H9 (cell line): ENCODE results near the gene FCMR. TPM values are rescaled to one million over a fixed set of nuclear protein-coding genes. Genes with fewer than 3 reads are reported as not detected.

Experiments
- DNase-seq: peaks from one replicate; pipeline ENCODE4 v3.0.0-alpha.2; 2017
- H2AFZ ChIP-seq: one replicate; pipeline ENCODE4 v1.6.1; 2013; ENCODE audit warnings: mild to moderate bottlenecking, low read length, control low read depth, moderate library complexity
- H2AK5ac ChIP-seq: 2 replicates; pipeline ENCODE4 v1.6.1; 2013; ENCODE audit warnings: low read length, control low read depth, mixed read lengths; ENCODE audit not compliant: insufficient read length
- H2BK120ac ChIP-seq: one replicate; pipeline ENCODE4 v1.6.1; 2013; ENCODE audit warnings: low read depth, mild to moderate bottlenecking, low read length, control low read depth, inconsistent platforms; ENCODE audit not compliant: poor library complexity, severe bottlenecking
- H2BK12ac ChIP-seq: 2 replicates; pipeline ENCODE4 v1.6.1; 2013; ENCODE audit warnings: low read length, control low read depth, mixed read lengths, low read depth; ENCODE audit not compliant: insufficient read length
- H2BK15ac ChIP-seq: 2 replicates; pipeline ENCODE4 v1.6.1; 2013; ENCODE audit warnings: low read depth, low read length, control low read depth
- H2BK20ac ChIP-seq: one replicate; pipeline ENCODE4 v1.6.1; 2013; ENCODE audit warnings: low read depth, mild to moderate bottlenecking, low read length, control low read depth, inconsistent platforms; ENCODE audit not compliant: poor library complexity, severe bottlenecking
- H2BK5ac ChIP-seq: 2 replicates; pipeline ENCODE4 v1.6.1; 2013; ENCODE audit warnings: low read length, control low read depth, mixed read lengths; ENCODE audit not compliant: insufficient read length
- H3K14ac ChIP-seq: 2 replicates; pipeline ENCODE4 v1.6.1; 2013; ENCODE audit warnings: low read length, control low read depth; ENCODE audit not compliant: insufficient read depth
- H3K18ac ChIP-seq: 2 replicates; pipeline ENCODE4 v1.6.1; 2013; ENCODE audit warnings: low read depth, mild to moderate bottlenecking, mixed read lengths, low read length, control low read depth; ENCODE audit not compliant: insufficient read length
- H3K23ac ChIP-seq: 2 replicates; pipeline ENCODE4 v1.6.1; 2013; ENCODE audit warnings: low read length, control low read depth, mixed read lengths, low read depth; ENCODE audit not compliant: insufficient read length
- H3K23me2 ChIP-seq: 2 replicates; pipeline ENCODE4 v1.6.1; 2013; ENCODE audit warnings: low read depth, mild to moderate bottlenecking, mixed read lengths, low read length, control low read depth; ENCODE audit not compliant: insufficient read length, poor library complexity, severe bottlenecking
- H3K27ac ChIP-seq: 2 replicates; pipeline ENCODE4 v1.5.1; 2013; ENCODE audit warnings: low read length, control low read depth, mixed read lengths, low read depth; ENCODE audit not compliant: insufficient read length
- H3K27me3 ChIP-seq: 2 replicates; pipeline ENCODE4 v1.6.1; 2013; ENCODE audit warnings: low read length, control low read depth, inconsistent platforms; ENCODE audit not compliant: insufficient read depth
- H3K4ac ChIP-seq: 2 replicates; pipeline ENCODE4 v1.6.1; 2013; ENCODE audit warnings: low read depth, mild to moderate bottlenecking, control low read depth, inconsistent platforms, low read length, moderate library complexity
- H3K4me1 ChIP-seq: 2 replicates; pipeline ENCODE4 v1.6.1; 2013; ENCODE audit warnings: low read length, control low read depth, inconsistent platforms; ENCODE audit not compliant: insufficient read depth
- H3K4me2 ChIP-seq: 2 replicates; pipeline ENCODE4 v1.6.1; 2013; ENCODE audit warnings: low read length, control low read depth, mixed read lengths; ENCODE audit not compliant: insufficient read length, insufficient read depth
- H3K56ac ChIP-seq: 2 replicates; pipeline ENCODE4 v1.6.1; 2013; ENCODE audit warnings: low read depth, mild to moderate bottlenecking, mixed read lengths, low read length, control low read depth; ENCODE audit not compliant: insufficient read length
- H3K79me1 ChIP-seq: 2 replicates; pipeline ENCODE4 v1.6.1; 2013; ENCODE audit warnings: low read depth, mild to moderate bottlenecking, moderate library complexity, low read length, control low read depth, inconsistent platforms; ENCODE audit not compliant: insufficient read depth, poor library complexity, severe bottlenecking
- H3K79me2 ChIP-seq: 2 replicates; pipeline ENCODE4 v1.6.1; 2013; ENCODE audit warnings: low read length, control low read depth, inconsistent platforms; ENCODE audit not compliant: insufficient read depth
- H3K9ac ChIP-seq: 2 replicates; pipeline ENCODE4 v1.6.1; 2013; ENCODE audit warnings: low read length, control low read depth, mixed read lengths; ENCODE audit not compliant: insufficient read length; ENCODE audit errors: extremely low read depth
- H3K9me3 ChIP-seq: one replicate; pipeline ENCODE4 v1.6.1; 2013; ENCODE audit warnings: low read depth, low read length, inconsistent platforms; ENCODE audit not compliant: control insufficient read depth
- H3T11ph ChIP-seq: one replicate; pipeline ENCODE4 v1.6.1; 2013; ENCODE audit warnings: mild to moderate bottlenecking, low read length, control low read depth, inconsistent platforms
- H4K20me1 ChIP-seq: one replicate; pipeline ENCODE4 v1.6.1; 2013; ENCODE audit not compliant: control insufficient read depth, insufficient read length, insufficient read depth
- H4K5ac ChIP-seq: 2 replicates; pipeline ENCODE4 v1.6.1; 2013; ENCODE audit warnings: low read depth, mild to moderate bottlenecking, mixed read lengths, low read length, control low read depth; ENCODE audit not compliant: insufficient read length
- H4K8ac ChIP-seq: replicated peaks from 2 replicates; pipeline ENCODE4 v1.6.1; 2013; ENCODE audit warnings: low read length, control low read depth, mixed read lengths, low read depth; ENCODE audit not compliant: insufficient read length
- H4K91ac ChIP-seq: 2 replicates; pipeline ENCODE4 v1.6.1; 2013; ENCODE audit warnings: low read depth, mild to moderate bottlenecking, moderate library complexity, mixed read lengths, low read length, control low read depth; ENCODE audit not compliant: insufficient read length
- H3K27ac Mint-ChIP-seq, 3 experiments: 2 replicates in 2 of 3; 3 replicates in 1 of 3; pipeline ENCODE4 v1.8.0; 2020 to 2021; ENCODE audit warnings: mixed read lengths in 3 of 3, mild to moderate bottlenecking in 1 of 3, moderate library complexity in 1 of 3
- H3K27me3 Mint-ChIP-seq: 2 replicates; pipeline ENCODE4 v1.8.0; 2021; ENCODE audit warnings: low read depth, mild to moderate bottlenecking, moderate library complexity, mixed read lengths
- H3K36me3 Mint-ChIP-seq, 3 experiments: 2 replicates in 2 of 3; 3 replicates in 1 of 3; pipeline ENCODE4 v1.8.0; 2020 to 2021; ENCODE audit warnings: low read depth in 3 of 3, mixed read lengths in 3 of 3; ENCODE audit not compliant: insufficient read depth in 1 of 3
- H3K4me1 Mint-ChIP-seq, 2 experiments: 2 replicates each; pipeline ENCODE4 v1.8.0; 2020; ENCODE audit warnings: mixed read lengths in 2 of 2
- H3K4me3 Mint-ChIP-seq, 2 experiments: 2 replicates in 1 of 2; 3 replicates in 1 of 2; pipeline ENCODE4 v1.8.0; 2020 to 2021; ENCODE audit warnings: mild to moderate bottlenecking in 2 of 2, mixed read lengths in 2 of 2, moderate library complexity in 1 of 2
- H3K9me3 Mint-ChIP-seq, 2 experiments: 2 replicates in 1 of 2; 3 replicates in 1 of 2; pipeline ENCODE4 v1.8.0; 2020; ENCODE audit warnings: mild to moderate bottlenecking in 2 of 2, mixed read lengths in 2 of 2, moderate library complexity in 1 of 2
- WGBS: extraction: QIAGEN DNeasy Blood & Tissue Kit; methylation state at CpG from one replicate; pipeline ENCODE4 v1.1.7; 2013; ENCODE audit warnings: missing lambda C conversion rate, low lambda C conversion rate, mixed read lengths; ENCODE audit not compliant: insufficient read length; ENCODE audit errors: extremely low coverage; 5-methylcytosine and 5-hydroxymethylcytosine counted together
- total RNA-seq: library from RNA; stranded (reverse); gene quantifications from 2 replicates; pipeline ENCODE4 v1.2.1, GENCODE V29; 2021
- TF ChIP-seq, protein P1 (sequence below): fragments of 200-600 bp; sonication (generic); conservative IDR thresholded peaks from 3 replicates; pipeline ENCODE4 v1.8.0; 2021; ENCODE audit warnings: antibody characterized with exemption, mild to moderate bottlenecking

FCMR gene
- total RNA-seq, 1 experiment from 2014 or later = not detected

DNA sequence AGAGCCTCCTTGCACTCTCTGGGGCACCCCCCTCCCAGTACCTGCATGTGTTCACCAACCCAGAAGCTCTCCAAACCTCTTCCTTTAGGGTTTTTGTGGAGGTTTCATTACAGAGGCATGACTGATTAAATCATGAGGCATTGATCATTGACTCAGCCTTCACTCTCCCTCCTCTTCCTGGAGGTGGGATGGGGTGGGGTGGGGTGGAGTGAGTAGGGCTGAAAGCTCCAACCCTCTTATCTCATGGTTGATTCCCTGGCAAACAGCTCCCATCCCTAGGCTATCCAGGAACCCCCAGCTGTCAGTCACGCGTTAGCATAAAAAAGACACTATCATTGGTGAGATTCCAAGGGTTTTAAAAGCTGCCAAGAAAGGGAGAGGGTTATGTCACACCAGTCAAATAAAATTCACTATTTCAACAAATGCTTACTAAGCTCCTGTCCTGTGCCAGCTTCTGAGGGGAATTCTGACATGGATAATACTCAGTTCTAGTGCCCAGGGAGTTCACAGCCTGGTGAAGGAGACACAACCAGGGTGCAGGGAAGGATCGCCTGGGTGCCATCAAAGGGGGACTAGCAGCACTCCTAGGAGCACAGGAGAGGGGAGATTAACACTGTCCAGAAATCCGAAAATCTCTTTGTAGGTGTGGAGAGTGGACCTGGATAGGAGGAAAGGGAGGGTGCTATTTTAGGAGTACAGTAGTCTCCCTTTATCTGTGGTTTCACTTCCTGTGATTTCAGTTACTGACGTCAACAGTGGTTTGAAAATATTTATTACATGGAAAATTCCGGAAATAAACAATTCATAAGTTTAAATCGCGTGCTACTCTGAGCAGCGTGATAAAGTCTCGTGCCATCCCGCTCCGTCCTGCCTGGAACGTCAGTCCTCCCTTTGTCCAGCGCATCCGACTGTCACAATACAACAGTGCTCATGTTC is 31.3 kb downstream of the FCMR start:
- Histone ChIP-seq H3K4me1 (peaks cover 6% of the 10 kb centered on the region), H4K20me1 (no peaks in the 10 kb centered on the region), H3K23me2 (no peaks in the 10 kb centered on the region), H2BK120ac (no peak overlapping the region), H3K56ac (no peak overlapping the region), H3K9ac (no peak overlapping the region), H2BK5ac (no peak overlapping the region), H3K79me1 (no peaks in the 10 kb centered on the region), H3K27ac (no peak overlapping the region), H4K5ac (no peak overlapping the region), H2BK20ac (no peak overlapping the region), H2BK15ac (no peak overlapping the region), H4K8ac (no peak overlapping the region), H4K91ac (no peak overlapping the region), H2BK12ac (no peak overlapping the region), H3K27me3 (no peaks in the 10 kb centered on the region), H3K4ac (no peak overlapping the region), H3K23ac (no peak overlapping the region), H2AFZ (no peak overlapping the region), H3K9me3 (no peaks in the 10 kb centered on the region), H3K18ac (no peak overlapping the region), H3K14ac (no peak overlapping the region), H3T11ph (no peak overlapping the region), H3K4me2 (no peak overlapping the region), H3K79me2 (no peaks in the 10 kb centered on the region), H2AK5ac (no peak overlapping the region)
- no peak overlapping the region for H3K4me3 Mint-ChIP-seq
- DNase-seq = no peak
- peaks cover 19 to 23% of the 10 kb centered on the region in 2 experiments for H3K4me1 Mint-ChIP-seq
- H3K27me3 Mint-ChIP-seq = peaks cover 3% of the 10 kb centered on the region
- WGBS = no CpG with 5 or more reads among the region's 15 CpGs
- H3K36me3 Mint-ChIP-seq = no peaks in the 10 kb centered on the region
- no peak overlapping the region for H3K27ac Mint-ChIP-seq
- no peaks in the 10 kb centered on the region for H3K9me3 Mint-ChIP-seq
- TF ChIP-seq, protein P1, sequence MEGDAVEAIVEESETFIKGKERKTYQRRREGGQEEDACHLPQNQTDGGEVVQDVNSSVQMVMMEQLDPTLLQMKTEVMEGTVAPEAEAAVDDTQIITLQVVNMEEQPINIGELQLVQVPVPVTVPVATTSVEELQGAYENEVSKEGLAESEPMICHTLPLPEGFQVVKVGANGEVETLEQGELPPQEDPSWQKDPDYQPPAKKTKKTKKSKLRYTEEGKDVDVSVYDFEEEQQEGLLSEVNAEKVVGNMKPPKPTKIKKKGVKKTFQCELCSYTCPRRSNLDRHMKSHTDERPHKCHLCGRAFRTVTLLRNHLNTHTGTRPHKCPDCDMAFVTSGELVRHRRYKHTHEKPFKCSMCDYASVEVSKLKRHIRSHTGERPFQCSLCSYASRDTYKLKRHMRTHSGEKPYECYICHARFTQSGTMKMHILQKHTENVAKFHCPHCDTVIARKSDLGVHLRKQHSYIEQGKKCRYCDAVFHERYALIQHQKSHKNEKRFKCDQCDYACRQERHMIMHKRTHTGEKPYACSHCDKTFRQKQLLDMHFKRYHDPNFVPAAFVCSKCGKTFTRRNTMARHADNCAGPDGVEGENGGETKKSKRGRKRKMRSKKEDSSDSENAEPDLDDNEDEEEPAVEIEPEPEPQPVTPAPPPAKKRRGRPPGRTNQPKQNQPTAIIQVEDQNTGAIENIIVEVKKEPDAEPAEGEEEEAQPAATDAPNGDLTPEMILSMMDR = no peak
